DND-41 (cell line): ENCODE results near the gene AFF4.
"Not testable (repeated sequence)": the region's sequence is repeated elsewhere in the genome, so short reads cannot be mapped to it uniquely, and the experiment has no call there.

Source experiments
- EZH2 ChIP-seq: IDR thresholded peaks from 3 replicates; pipeline ENCODE4 v1.6.1; 2012; ENCODE audit warnings: borderline replicate concordance, low read depth, mild to moderate bottlenecking, moderate library complexity, low read length, inconsistent platforms; ENCODE audit not compliant: severe bottlenecking
- TF ChIP-seq, protein P1 (sequence below): IDR thresholded peaks from 2 replicates; pipeline ENCODE4 v1.5.1; 2012; ENCODE audit warnings: borderline replicate concordance, low read length, moderate library complexity, mild to moderate bottlenecking; ENCODE audit not compliant: poor library complexity, severe bottlenecking; ENCODE audit errors: extremely low read depth

DNA sequence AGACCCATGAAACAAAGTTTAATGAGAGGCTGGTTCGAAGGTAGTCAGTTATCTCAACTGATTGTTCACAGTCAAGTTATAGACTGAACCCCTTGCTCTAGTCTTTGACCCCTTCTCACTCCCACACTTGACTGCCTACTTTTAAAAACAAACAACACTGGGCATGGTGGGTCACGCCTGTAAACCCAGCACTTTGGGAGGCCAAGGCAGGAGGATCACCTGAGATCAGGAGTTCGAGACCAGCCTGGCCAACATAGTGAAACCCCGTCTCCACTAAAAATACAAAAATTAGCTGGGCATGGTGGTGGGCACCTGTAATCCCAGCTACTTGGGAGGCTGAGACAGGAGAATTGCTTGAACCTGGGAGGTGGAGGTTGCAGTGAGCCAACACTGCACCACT, 18.1 kb downstream of the AFF4 start:
- TF ChIP-seq, protein P1, sequence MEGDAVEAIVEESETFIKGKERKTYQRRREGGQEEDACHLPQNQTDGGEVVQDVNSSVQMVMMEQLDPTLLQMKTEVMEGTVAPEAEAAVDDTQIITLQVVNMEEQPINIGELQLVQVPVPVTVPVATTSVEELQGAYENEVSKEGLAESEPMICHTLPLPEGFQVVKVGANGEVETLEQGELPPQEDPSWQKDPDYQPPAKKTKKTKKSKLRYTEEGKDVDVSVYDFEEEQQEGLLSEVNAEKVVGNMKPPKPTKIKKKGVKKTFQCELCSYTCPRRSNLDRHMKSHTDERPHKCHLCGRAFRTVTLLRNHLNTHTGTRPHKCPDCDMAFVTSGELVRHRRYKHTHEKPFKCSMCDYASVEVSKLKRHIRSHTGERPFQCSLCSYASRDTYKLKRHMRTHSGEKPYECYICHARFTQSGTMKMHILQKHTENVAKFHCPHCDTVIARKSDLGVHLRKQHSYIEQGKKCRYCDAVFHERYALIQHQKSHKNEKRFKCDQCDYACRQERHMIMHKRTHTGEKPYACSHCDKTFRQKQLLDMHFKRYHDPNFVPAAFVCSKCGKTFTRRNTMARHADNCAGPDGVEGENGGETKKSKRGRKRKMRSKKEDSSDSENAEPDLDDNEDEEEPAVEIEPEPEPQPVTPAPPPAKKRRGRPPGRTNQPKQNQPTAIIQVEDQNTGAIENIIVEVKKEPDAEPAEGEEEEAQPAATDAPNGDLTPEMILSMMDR: not testable (repeated sequence)
- TF ChIP-seq EZH2: not testable (repeated sequence)
